ENCODE data around the gene OGFRL1.

The OGFRL1 gene

DNA sequence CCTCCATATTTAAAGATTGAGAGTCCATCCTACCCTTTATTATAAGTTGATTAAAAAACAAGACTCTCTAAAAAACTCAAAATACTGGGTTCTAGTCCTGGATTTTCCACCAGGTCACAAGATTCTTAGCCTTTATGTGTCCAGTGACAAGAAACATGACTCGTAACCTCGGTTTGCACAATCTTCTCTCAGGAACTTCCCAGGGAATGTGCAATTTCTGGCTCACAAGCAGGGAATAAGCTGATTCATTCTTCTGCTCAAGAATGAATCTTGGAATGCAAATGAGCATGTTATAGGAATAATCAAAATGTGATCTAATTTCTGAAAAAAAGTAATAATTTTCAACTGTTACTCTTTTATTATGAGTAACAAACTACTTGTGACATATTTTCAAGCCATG, 45.1 kb downstream of the OGFRL1 start:
- Histone ChIP-seq H3K27ac (no peak overlapping the region), H3K4me1 (ENCODE audit: control insufficient read depth in 1 of 2, insufficient read depth in 1 of 2, low read depth in 1 of 2, low read length in 1 of 2) (no peaks in the 10 kb centered on the region), H3K4me3 (ENCODE audit: low read depth in 1 of 2, low read length in 1 of 2) (no peak overlapping the region), H3K9me3 (no peaks in the 10 kb centered on the region), H3K36me3 (no peaks in the 10 kb centered on the region), H3K27me3 (no peaks in the 10 kb centered on the region)
- TF ChIP-seq, protein P1, sequence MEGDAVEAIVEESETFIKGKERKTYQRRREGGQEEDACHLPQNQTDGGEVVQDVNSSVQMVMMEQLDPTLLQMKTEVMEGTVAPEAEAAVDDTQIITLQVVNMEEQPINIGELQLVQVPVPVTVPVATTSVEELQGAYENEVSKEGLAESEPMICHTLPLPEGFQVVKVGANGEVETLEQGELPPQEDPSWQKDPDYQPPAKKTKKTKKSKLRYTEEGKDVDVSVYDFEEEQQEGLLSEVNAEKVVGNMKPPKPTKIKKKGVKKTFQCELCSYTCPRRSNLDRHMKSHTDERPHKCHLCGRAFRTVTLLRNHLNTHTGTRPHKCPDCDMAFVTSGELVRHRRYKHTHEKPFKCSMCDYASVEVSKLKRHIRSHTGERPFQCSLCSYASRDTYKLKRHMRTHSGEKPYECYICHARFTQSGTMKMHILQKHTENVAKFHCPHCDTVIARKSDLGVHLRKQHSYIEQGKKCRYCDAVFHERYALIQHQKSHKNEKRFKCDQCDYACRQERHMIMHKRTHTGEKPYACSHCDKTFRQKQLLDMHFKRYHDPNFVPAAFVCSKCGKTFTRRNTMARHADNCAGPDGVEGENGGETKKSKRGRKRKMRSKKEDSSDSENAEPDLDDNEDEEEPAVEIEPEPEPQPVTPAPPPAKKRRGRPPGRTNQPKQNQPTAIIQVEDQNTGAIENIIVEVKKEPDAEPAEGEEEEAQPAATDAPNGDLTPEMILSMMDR (IDR thresholded peaks at IDR 0.05): no peak

DNA sequence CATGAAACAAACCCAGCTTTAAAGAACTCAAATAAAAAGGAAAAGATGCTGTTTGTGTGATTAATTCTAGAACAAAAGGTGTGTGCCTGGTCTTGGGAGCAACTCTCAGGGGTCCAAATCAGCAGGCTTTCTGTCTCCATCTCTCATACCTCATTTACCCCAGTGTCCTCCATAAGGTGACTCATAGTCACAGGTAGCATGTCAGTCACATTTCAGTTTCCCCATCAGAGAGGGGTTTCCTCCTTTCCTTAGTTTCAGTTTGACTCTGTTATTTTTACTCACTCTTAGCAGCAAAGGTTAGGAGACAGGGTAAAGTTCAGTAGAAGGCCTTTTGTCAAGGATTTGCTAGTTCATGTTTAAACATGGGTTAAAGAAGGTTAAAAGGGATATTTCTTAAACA, 46.2 kb downstream of the OGFRL1 start:
- TF ChIP-seq, protein P1 (IDR thresholded peaks at IDR 0.05): no peak
- H3K27me3 ChIP-seq: no peaks in the 10 kb centered on the region

DNA sequence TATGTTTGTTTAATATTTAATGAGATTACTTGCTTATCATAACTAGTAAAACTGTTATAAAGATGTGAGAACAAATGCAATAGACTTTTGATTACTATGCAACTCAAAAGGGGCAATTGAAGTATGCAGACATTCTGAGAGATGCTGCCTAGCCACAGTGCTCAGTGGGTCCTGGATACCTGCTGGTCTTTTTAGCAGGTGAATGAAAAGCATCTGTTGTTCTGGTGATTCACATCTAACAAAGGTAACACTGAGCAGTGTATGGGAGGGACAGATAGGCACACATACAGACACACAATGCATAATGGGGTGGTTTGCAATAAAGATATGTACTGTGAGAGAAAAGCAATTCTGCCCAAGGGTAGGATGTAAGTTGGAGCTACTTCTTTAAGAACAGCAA, 46.9 kb downstream of the OGFRL1 start:
- no peak overlapping the region for H3K27ac ChIP-seq
- no peaks in the 10 kb centered on the region for H3K9me3 ChIP-seq
- no peaks in the 10 kb centered on the region for H3K36me3 ChIP-seq
- H3K4me3 ChIP-seq (ENCODE audit: low read depth in 1 of 2, low read length in 1 of 2): no peak overlapping the region
- no peaks in the 10 kb centered on the region for H3K27me3 ChIP-seq
- H3K4me1 ChIP-seq (ENCODE audit: control insufficient read depth in 1 of 2, insufficient read depth in 1 of 2, low read depth in 1 of 2, low read length in 1 of 2): no peaks in the 10 kb centered on the region
- TF ChIP-seq, protein P1 (IDR thresholded peaks at IDR 0.05): no peak

More for the DNA sequence above, 46.2 kb downstream of the OGFRL1 start:
- no peak overlapping the region for H3K4me3 ChIP-seq (ENCODE audit: low read depth in 1 of 2, low read length in 1 of 2)
- H3K9me3 ChIP-seq: no peaks in the 10 kb centered on the region
- H3K36me3 ChIP-seq: no peaks in the 10 kb centered on the region
- no peak overlapping the region for H3K27ac ChIP-seq
- H3K4me1 ChIP-seq (ENCODE audit: control insufficient read depth in 1 of 2, insufficient read depth in 1 of 2, low read depth in 1 of 2, low read length in 1 of 2): no peaks in the 10 kb centered on the region

DNA sequence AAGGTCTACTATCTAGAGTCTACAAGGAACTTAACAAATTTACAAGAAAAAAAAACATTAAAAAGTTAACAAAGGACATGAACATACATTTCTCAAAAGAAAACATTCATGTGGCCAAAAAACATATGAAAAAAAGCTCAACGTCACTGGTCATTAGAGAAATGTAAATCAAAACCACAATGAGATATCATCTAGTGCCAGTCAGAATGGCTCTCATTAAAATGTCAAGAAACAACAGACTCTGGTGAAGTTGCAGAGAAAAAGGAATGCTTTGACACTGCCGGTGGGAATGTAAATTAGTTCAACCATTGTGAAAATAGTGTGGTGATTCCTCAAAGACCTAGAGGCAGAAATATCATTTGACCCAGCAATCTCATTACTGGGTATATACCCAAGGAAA, 48.3 kb downstream of the OGFRL1 start:
- Histone ChIP-seq H3K4me1 (ENCODE audit: control insufficient read depth in 1 of 2, insufficient read depth in 1 of 2, low read depth in 1 of 2, low read length in 1 of 2) (no peaks in the 10 kb centered on the region), H3K27ac (no peak overlapping the region), H3K27me3 (no peaks in the 10 kb centered on the region), H3K4me3 (ENCODE audit: low read depth in 1 of 2, low read length in 1 of 2) (no peak overlapping the region), H3K9me3 (no peaks in the 10 kb centered on the region), H3K36me3 (no peaks in the 10 kb centered on the region)
- TF ChIP-seq, protein P1 (IDR thresholded peaks at IDR 0.05): no peak

DNA sequence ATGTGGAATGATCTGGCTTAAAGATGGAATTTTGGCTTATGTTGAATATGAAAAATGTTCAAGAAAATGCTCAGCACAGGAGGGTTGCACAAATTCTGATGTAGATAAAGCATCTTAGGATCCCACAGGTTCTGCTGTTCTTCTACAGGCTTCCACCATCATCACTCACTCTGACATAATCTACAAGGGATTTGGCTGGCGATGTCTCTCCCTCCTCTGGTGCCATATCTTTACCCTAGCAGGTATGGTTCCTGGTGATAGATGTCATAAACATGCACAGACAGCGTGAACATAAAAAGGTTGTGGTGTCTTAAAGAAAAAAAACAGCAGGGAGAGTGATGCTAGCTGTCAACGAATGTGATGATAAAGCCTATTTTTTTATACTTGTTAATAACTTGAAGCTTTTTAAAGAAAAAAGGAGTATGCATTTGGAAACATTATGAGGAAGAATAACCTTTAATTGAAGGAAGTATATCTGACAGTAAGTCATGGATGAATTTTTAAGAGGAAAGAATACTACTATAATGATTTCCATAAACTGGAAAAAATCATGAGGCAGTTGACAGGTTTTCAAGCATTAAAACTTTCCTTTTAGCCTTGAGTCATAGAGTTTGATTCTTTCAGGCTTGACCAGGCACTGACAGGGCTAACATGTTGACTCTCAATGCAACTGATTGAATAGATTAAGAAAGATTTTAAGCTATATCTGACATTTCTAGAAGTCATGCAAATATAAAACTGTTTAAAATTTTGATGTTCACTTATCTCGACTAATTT, 50.1 kb downstream of the OGFRL1 start:
- no peaks in the 10 kb centered on the region for H3K36me3 ChIP-seq
- no peaks in the 10 kb centered on the region for H3K9me3 ChIP-seq
- H3K27ac ChIP-seq: no peak overlapping the region
- H3K4me3 ChIP-seq (ENCODE audit: low read depth in 1 of 2, low read length in 1 of 2): no peak overlapping the region
- no peaks in the 10 kb centered on the region for H3K4me1 ChIP-seq (ENCODE audit: control insufficient read depth in 1 of 2, insufficient read depth in 1 of 2, low read depth in 1 of 2, low read length in 1 of 2)
- TF ChIP-seq, protein P1 (IDR thresholded peaks at IDR 0.05): no peak
- no peaks in the 10 kb centered on the region for H3K27me3 ChIP-seq
